Gastroesophageal sphincter (tissue), 4 donors: ENCODE data around the gene SPACA9. TPM values are rescaled to one million over a fixed set of nuclear protein-coding genes. Genes with fewer than 3 reads are reported as not detected.

Experiments
- ATAC-seq: fragments of 150-250 bp; one replicate; pipeline ENCODE4 v1.9.1; 2016; ENCODE audit warnings: mild to moderate bottlenecking, moderate library complexity
- H3K27ac ChIP-seq, 4 donors: fragments of 200-600 bp; sonication (generic) in 3 of 4; 1 replicate in 3 of 4; 2 replicates in 1 of 4; pipeline ENCODE4 v1.5.1; 2016 to 2019
- H3K27me3 ChIP-seq: fragments of 200-600 bp; sonication (generic); one replicate; pipeline ENCODE4 v1.5.1; 2019
- H3K36me3 ChIP-seq, 2 donors: fragments of 200-600 bp; sonication (generic); one replicate each; pipeline ENCODE4 v1.5.1; 2019; ENCODE audit warnings: control low read depth in 1 of 2
- H3K4me1 ChIP-seq, 3 donors: fragments of 200-600 bp; sonication (generic); 1 replicate in 2 of 3; 2 replicates in 1 of 3; pipeline ENCODE4 v1.5.1; 2016 to 2019; ENCODE audit warnings: control low read depth in 2 of 3
- H3K4me3 ChIP-seq, 2 donors: fragments of 200-600 bp; sonication (generic); one replicate each; pipeline ENCODE4 v1.5.1; 2019; ENCODE audit warnings: mild to moderate bottlenecking in 1 of 2, moderate library complexity in 1 of 2
- H3K9me3 ChIP-seq, 3 donors: fragments of 200-600 bp; sonication (generic); one replicate each; pipeline ENCODE4 v1.5.1; 2017 to 2019; ENCODE audit warnings: control low read depth in 2 of 3
- CTCF ChIP-seq, 4 experiments: fragments of 200-600 bp in 2 of 4; fragments of 450-650 bp in 2 of 4; sonication (generic) in 1 of 4; IDR thresholded peaks; one replicate each; pipeline ENCODE4 v1.5.1; 2017 to 2019; ENCODE audit warnings: antibody characterized with exemption in 4 of 4, mild to moderate bottlenecking in 2 of 4, moderate library complexity in 2 of 4
- EP300 ChIP-seq: sonication (generic); formaldehyde crosslinking; IDR thresholded peaks from one replicate; pipeline ENCODE4 v1.6.1; 2017; ENCODE audit warnings: antibody characterized with exemption, mild to moderate bottlenecking
- POLR2A ChIP-seq, 2 donors: fragments of 450-650 bp; IDR thresholded peaks; one replicate each; pipeline ENCODE4 v1.6.1; 2017; ENCODE audit warnings: antibody characterized with exemption in 2 of 2, mild to moderate bottlenecking in 2 of 2, moderate library complexity in 1 of 2
- POLR2AphosphoS5 ChIP-seq: sonication (generic); formaldehyde crosslinking; IDR thresholded peaks from one replicate; pipeline ENCODE4 v1.6.1; 2017; ENCODE audit warnings: antibody characterized with exemption
- WGBS, 2 donors: methylation state at CpG; one replicate each; pipeline ENCODE4 v1.1.5; 2018; ENCODE audit warnings: low coverage in 1 of 2; 5-methylcytosine and 5-hydroxymethylcytosine counted together
- total RNA-seq, 4 donors: library from RNA; depleted of rRNA; stranded (reverse); fragments of >200 nt; gene quantifications; one replicate each; pipeline ENCODE4 v1.1.0, GENCODE V29; 2016

The SPACA9 gene
- total RNA-seq, 4 donors from 2014 or later = 2.6 to 8.2 (median 3.9) TPM

GRCh38 chr9:132892400-132892799 lies 13.7 kb downstream of the SPACA9 start:
- Histone ChIP-seq H3K9me3 (no peaks in the 10 kb centered on the region), H3K27me3 (no peaks in the 10 kb centered on the region), H3K4me3 (no peak overlapping the region), H3K4me1 (no peaks in the 10 kb centered on the region), H3K36me3 (peaks cover 5 to 100% of the 10 kb centered on the region in 2 donors), H3K27ac (no peak overlapping the region)
- ATAC-seq = no peak
- TF ChIP-seq EP300 = no peak
- TF ChIP-seq POLR2AphosphoS5 = no peak
- no peak for TF ChIP-seq POLR2A (IDR thresholded peaks at IDR 0.05)
- no peak for TF ChIP-seq CTCF (IDR thresholded peaks at IDR 0.05)
- WGBS, 2 donors = 56 to 65% methylated on average over 5 to 6 of the region's 9 CpGs

- TF ChIP-seq POLR2AphosphoS5 (no peak), EP300 (no peak), POLR2A (IDR thresholded peaks at IDR 0.05) (no peak), CTCF (IDR thresholded peaks at IDR 0.05) (no peak)
- H3K4me1 ChIP-seq = no peaks in the 10 kb centered on the region
- WGBS, 2 donors = 70 to 83% methylated on average over 2 to 5 of the region's 5 CpGs
- H3K27ac ChIP-seq = no peak overlapping the region
- H3K36me3 ChIP-seq = peaks cover 5 to 100% of the 10 kb centered on the region in 2 donors
- ATAC-seq = no peak
- H3K27me3 ChIP-seq = no peaks in the 10 kb centered on the region
- H3K4me3 ChIP-seq = no peak overlapping the region
- H3K9me3 ChIP-seq = no peaks in the 10 kb centered on the region
Observed at GRCh38 chr9:132894346-132894745, 15.6 kb downstream of the SPACA9 start.

- TF ChIP-seq POLR2A (IDR thresholded peaks at IDR 0.05) (no peak), CTCF (IDR thresholded peaks at IDR 0.05) (no peak), EP300 (no peak), POLR2AphosphoS5 (no peak)
- H3K36me3 ChIP-seq = peaks cover 5 to 100% of the 10 kb centered on the region in 2 donors
- ATAC-seq = no peak
Observed at GRCh38 chr9:132894862-132895835, 16.5 kb downstream of the SPACA9 start.

GRCh38 chr9:132896264-132896663 lies 17.6 kb downstream of the SPACA9 start:
- no peak overlapping the region for H3K27ac ChIP-seq

More at GRCh38 chr9:132894862-132895835, 16.5 kb downstream of the SPACA9 start:
- H3K27me3 ChIP-seq = no peaks in the 10 kb centered on the region
- H3K9me3 ChIP-seq = no peaks in the 10 kb centered on the region
- no peak overlapping the region for H3K27ac ChIP-seq
- no peak overlapping the region for H3K4me3 ChIP-seq
- no peaks in the 10 kb centered on the region for H3K4me1 ChIP-seq
- WGBS, 2 donors = 48 to 67% methylated on average over 6 to 8 of the region's 9 CpGs

More at GRCh38 chr9:132896264-132896663, 17.6 kb downstream of the SPACA9 start:
- TF ChIP-seq CTCF (IDR thresholded peaks at IDR 0.05) (no peak), EP300 (no peak), POLR2AphosphoS5 (no peak), POLR2A (IDR thresholded peaks at IDR 0.05) (no peak)
- peaks cover 8 to 100% of the 10 kb centered on the region in 2 donors for H3K36me3 ChIP-seq
- H3K4me1 ChIP-seq = no peaks in the 10 kb centered on the region
- no peak for ATAC-seq
- WGBS, 2 donors = 79 to 94% methylated on average over 7 to 10 of the region's 13 CpGs
- H3K27me3 ChIP-seq = no peaks in the 10 kb centered on the region
- H3K9me3 ChIP-seq = no peaks in the 10 kb centered on the region
- H3K4me3 ChIP-seq = no peak overlapping the region
